ENCODE measurements around the gene PCDHB15. TPM values are rescaled to one million over a fixed set of nuclear protein-coding genes. Genes with fewer than 3 reads are reported as not detected.
"Not testable (repeated sequence)": the region's sequence is repeated elsewhere in the genome, so short reads cannot be mapped to it uniquely, and the experiment has no call there.

Gene PCDHB15
- total RNA-seq, 1 donor from 2014 or later = 3.2 TPM

- H3K4me1 ChIP-seq = no peaks in the 10 kb centered on the region
- no peak overlapping the region for H3K4me3 ChIP-seq
- intact Hi-C loops (cut with DNase I) = no loop called here
- DNase-seq (ENCODE audit: extremely low spot score in 2 of 2) = no peak
- no peaks in the 10 kb centered on the region for H3K27me3 ChIP-seq
- no peak overlapping the region for H3K27ac ChIP-seq
- H3K36me3 ChIP-seq = no peaks in the 10 kb centered on the region
- peaks cover 88% of the 10 kb centered on the region for H3K9me3 ChIP-seq
- TF ChIP-seq POLR2AphosphoS5 (IDR thresholded peaks at IDR 0.05; ENCODE audit: insufficient read depth in 1 of 2, low read depth in 1 of 2) (no peak), CTCF (IDR thresholded peaks at IDR 0.05) (no peak), POLR2A (IDR thresholded peaks at IDR 0.05) (no peak)
Measured at GRCh38 chr5:141236516-141237313, 8.5 kb upstream of the PCDHB15 start.

GRCh38 chr5:141241496-141241895 lies 3.7 kb upstream of the PCDHB15 start:
- peaks cover 80% of the 10 kb centered on the region for H3K9me3 ChIP-seq
- no peaks in the 10 kb centered on the region for H3K27me3 ChIP-seq
- intact Hi-C loops (cut with DNase I) = no loop called here
- no peak overlapping the region for H3K27ac ChIP-seq
- no peaks in the 10 kb centered on the region for H3K36me3 ChIP-seq
- H3K4me1 ChIP-seq = no peaks in the 10 kb centered on the region
- TF ChIP-seq POLR2A (IDR thresholded peaks at IDR 0.05) (no peak), POLR2AphosphoS5 (IDR thresholded peaks at IDR 0.05; ENCODE audit: insufficient read depth in 1 of 2, low read depth in 1 of 2) (no peak), CTCF (IDR thresholded peaks at IDR 0.05) (no peak)
- no peak overlapping the region for H3K4me3 ChIP-seq
- no peak for DNase-seq (ENCODE audit: extremely low spot score in 2 of 2)

GRCh38 chr5:141246971-141247370 lies 1.8 kb downstream of the PCDHB15 start:
- H3K9me3 ChIP-seq = peaks cover 70% of the 10 kb centered on the region
- intact Hi-C loops (cut with DNase I) = not testable (repeated sequence)

GRCh38 chr5:141247434-141247833 lies 2.2 kb downstream of the PCDHB15 start:
- DNase-seq (ENCODE audit: extremely low spot score in 2 of 2); H3K27me3 ChIP-seq; H3K4me3 ChIP-seq; H3K27ac ChIP-seq; H3K36me3 ChIP-seq; intact Hi-C loops (cut with DNase I); H3K4me1 ChIP-seq: not testable (repeated sequence)
- H3K9me3 ChIP-seq = peaks cover 68% of the 10 kb centered on the region

More at GRCh38 chr5:141246971-141247370, 1.8 kb downstream of the PCDHB15 start:
- DNase-seq (ENCODE audit: extremely low spot score in 2 of 2); H3K4me1 ChIP-seq; H3K27me3 ChIP-seq; H3K4me3 ChIP-seq; H3K36me3 ChIP-seq; H3K27ac ChIP-seq: not testable (repeated sequence)

GRCh38 chr5:141250576-141250975 lies 5.4 kb downstream of the PCDHB15 start:
- Histone ChIP-seq H3K27ac (no peak overlapping the region), H3K27me3 (no peaks in the 10 kb centered on the region), H3K36me3 (peaks cover 0 to 4% of the 10 kb centered on the region in 2 donors), H3K4me3 (no peak overlapping the region), H3K9me3 (peaks cover 76% of the 10 kb centered on the region), H3K4me1 (no peaks in the 10 kb centered on the region)
- DNase-seq (ENCODE audit: extremely low spot score in 2 of 2) = no peak
- TF ChIP-seq CTCF (IDR thresholded peaks at IDR 0.05) (no peak), POLR2A (IDR thresholded peaks at IDR 0.05) (no peak), POLR2AphosphoS5 (IDR thresholded peaks at IDR 0.05; ENCODE audit: insufficient read depth in 1 of 2, low read depth in 1 of 2) (no peak)
- intact Hi-C loops (cut with DNase I) = no loop called here

- peaks cover 0 to 21% of the 10 kb centered on the region in 2 donors for H3K36me3 ChIP-seq
- TF ChIP-seq POLR2AphosphoS5 (IDR thresholded peaks at IDR 0.05; ENCODE audit: insufficient read depth in 1 of 2, low read depth in 1 of 2) = no peak
- TF ChIP-seq POLR2A (IDR thresholded peaks at IDR 0.05) = no peak
- TF ChIP-seq CTCF (IDR thresholded peaks at IDR 0.05) = no peak
- no peaks in the 10 kb centered on the region for H3K27me3 ChIP-seq
- H3K27ac ChIP-seq = no peak overlapping the region
- intact Hi-C loops (cut with DNase I) = no loop called here
- no peak for DNase-seq (ENCODE audit: extremely low spot score in 2 of 2)
- peaks cover 94% of the 10 kb centered on the region for H3K9me3 ChIP-seq
- H3K4me1 ChIP-seq = no peaks in the 10 kb centered on the region
- no peak overlapping the region for H3K4me3 ChIP-seq
Measured at GRCh38 chr5:141258464-141258863, 13.3 kb downstream of the PCDHB15 start.
